Common myeloid progenitor, CD34-positive (primary cell): ENCODE results near the gene CARMIL1.
"Not testable (repeated sequence)": the region's sequence is repeated elsewhere in the genome, so short reads cannot be mapped to it uniquely, and the experiment has no call there.

Experiments used
- CTCF ChIA-PET: fragments of 350-600 bp; sonication (Branson Sonifier 250); formaldehyde crosslinking; loops from one replicate; lab custom pipeline; 2021; ENCODE audit warnings: antibody characterized with exemption; lab: Charles Lee
- POLR2A ChIA-PET: fragments of 350-600 bp; sonication (Branson Sonifier 250); formaldehyde crosslinking; loops from one replicate; lab custom pipeline; 2021; ENCODE audit warnings: antibody characterized with exemption; lab: Charles Lee
- DNase-seq, 3 donors: peaks; one replicate each; pipeline versions ENCODE4 v3.0.0 to v3.0.0-alpha.2; 2013
- H3K27ac ChIP-seq, 2 experiments: 1 replicate in 1 of 2; 2 replicates in 1 of 2; pipeline ENCODE4 v1.7.0; 2013; ENCODE audit warnings: inconsistent platforms in 2 of 2, low read length in 2 of 2, mild to moderate bottlenecking in 2 of 2, low read depth in 1 of 2, moderate library complexity in 1 of 2; ENCODE audit not compliant: severe bottlenecking in 2 of 2, insufficient read depth in 1 of 2, poor library complexity in 1 of 2
- H3K27me3 ChIP-seq, 5 experiments: replicated peaks in 2 of 5; 1 replicate in 3 of 5; 2 replicates in 2 of 5; pipeline versions ENCODE4 v1.6.1 to v1.7.0; 2013; ENCODE audit warnings: low read length in 4 of 5, mild to moderate bottlenecking in 2 of 5, moderate library complexity in 2 of 5, inconsistent platforms in 1 of 5; ENCODE audit not compliant: insufficient read depth in 5 of 5, control insufficient read depth in 4 of 5
- H3K36me3 ChIP-seq, 4 experiments: 1 replicate in 2 of 4; 2 replicates in 2 of 4; pipeline versions ENCODE4 v1.6.1 to v1.7.0; 2013; ENCODE audit warnings: low read length in 3 of 4, control low read depth in 1 of 4, mild to moderate bottlenecking in 1 of 4; ENCODE audit not compliant: control insufficient read depth in 4 of 4, insufficient read depth in 4 of 4
- H3K4me1 ChIP-seq, 4 experiments: 1 replicate in 3 of 4; 2 replicates in 1 of 4; pipeline versions ENCODE4 v1.6.1 to v1.7.1; 2013; ENCODE audit warnings: low read length in 3 of 4, mild to moderate bottlenecking in 3 of 4, control low read depth in 1 of 4, inconsistent platforms in 1 of 4, moderate library complexity in 1 of 4; ENCODE audit not compliant: control insufficient read depth in 4 of 4, insufficient read depth in 4 of 4; ENCODE audit errors: control extremely low read depth in 1 of 4
- H3K4me3 ChIP-seq, 7 experiments: 1 replicate in 4 of 7; 2 replicates in 3 of 7; pipeline versions ENCODE4 v1.5.1 to v1.7.0; 2013; ENCODE audit warnings: mild to moderate bottlenecking in 7 of 7, low read length in 6 of 7, moderate library complexity in 6 of 7, inconsistent platforms in 2 of 7, low read depth in 2 of 7, control low read depth in 1 of 7; ENCODE audit not compliant: insufficient read depth in 4 of 7, control insufficient read depth in 1 of 7; ENCODE audit errors: extremely low read depth in 1 of 7
- H3K9me3 ChIP-seq, 5 experiments: 1 replicate in 4 of 5; 2 replicates in 1 of 5; pipeline versions ENCODE4 v1.6.1 to v1.7.1; 2013; ENCODE audit warnings: low read length in 4 of 5, mild to moderate bottlenecking in 2 of 5, inconsistent platforms in 1 of 5, low read depth in 1 of 5, moderate library complexity in 1 of 5; ENCODE audit not compliant: control insufficient read depth in 4 of 5, insufficient read depth in 2 of 5; ENCODE audit errors: control extremely low read depth in 1 of 5
- WGBS: methylation state at CpG from one replicate; pipeline ENCODE4 v1.1.5; 2013; ENCODE audit not compliant: insufficient coverage; 5-methylcytosine and 5-hydroxymethylcytosine counted together

The CARMIL1 gene

GRCh38 chr6:25579902-25580495 lies 300.8 kb downstream of the CARMIL1 start:
- no peak overlapping the region for H3K27ac ChIP-seq
- no peaks in the 10 kb centered on the region for H3K27me3 ChIP-seq
- H3K4me3 ChIP-seq: no peak overlapping the region
- 100% methylated on average over 2 of the region's 4 CpGs for WGBS
- no peaks in the 10 kb centered on the region for H3K4me1 ChIP-seq
- H3K36me3 ChIP-seq: peaks cover 0 to 7% (median 1%) of the 10 kb centered on the region in 4 experiments
- POLR2A ChIA-PET: no interaction called here
- H3K9me3 ChIP-seq: no peaks in the 10 kb centered on the region
- CTCF ChIA-PET: interaction anchor here (0.8 to 1.3 kb wide), 2 partner anchors 16 to 27 kb away, joined by 3 to 4 read pairs; no protein-coding TSS in a partner anchor
- no peak for DNase-seq

GRCh38 chr6:25582101-25582500 lies 302.9 kb downstream of the CARMIL1 start:
- ChIA-PET POLR2A (no interaction called here), CTCF (interaction anchor here (1.7 kb wide), 1 partner anchor 19 kb away, joined by 5 read pairs; no protein-coding TSS in a partner anchor)
- WGBS: 94% methylated on average over 3 of the region's 4 CpGs
- Histone ChIP-seq H3K27ac (no peak overlapping the region), H3K4me1 (no peaks in the 10 kb centered on the region), H3K4me3 (no peak overlapping the region), H3K36me3 (peaks cover 0 to 8% (median 1%) of the 10 kb centered on the region in 4 experiments), H3K27me3 (no peaks in the 10 kb centered on the region), H3K9me3 (no peaks in the 10 kb centered on the region)
- no peak for DNase-seq

- no peaks in the 10 kb centered on the region for H3K27me3 ChIP-seq
- CTCF ChIA-PET: interaction anchor here (1.0 kb wide), 1 partner anchor 26 kb away, joined by 4 read pairs; no protein-coding TSS in a partner anchor
- H3K9me3 ChIP-seq: no peaks in the 10 kb centered on the region
- POLR2A ChIA-PET: no interaction called here
- no peak overlapping the region for H3K27ac ChIP-seq
- no peaks in the 10 kb centered on the region for H3K4me1 ChIP-seq
- H3K36me3 ChIP-seq: peaks cover 0 to 10% (median 3%) of the 10 kb centered on the region in 4 experiments
- no peak for DNase-seq
- H3K4me3 ChIP-seq: no peak overlapping the region
Measured at GRCh38 chr6:25583099-25583498, 303.9 kb downstream of the CARMIL1 start.

- DNase-seq: no peak
- Histone ChIP-seq H3K9me3 (no peaks in the 10 kb centered on the region), H3K27me3 (no peaks in the 10 kb centered on the region), H3K4me3 (no peak overlapping the region), H3K27ac (no peak overlapping the region), H3K4me1 (no peaks in the 10 kb centered on the region), H3K36me3 (peaks cover 0 to 16% (median 6%) of the 10 kb centered on the region in 4 experiments)
- ChIA-PET POLR2A (no interaction called here), CTCF (interaction anchor here (1.0 kb wide), 1 partner anchor 27 kb away, joined by 4 read pairs; no protein-coding TSS in a partner anchor)
- WGBS: no CpG with 5 or more reads among the region's 3 CpGs
Measured at GRCh38 chr6:25583906-25584305, 304.7 kb downstream of the CARMIL1 start.

- H3K4me1 ChIP-seq: no peaks in the 10 kb centered on the region
- no peak for DNase-seq
- no peaks in the 10 kb centered on the region for H3K9me3 ChIP-seq
- CTCF ChIA-PET: no interaction called here
- H3K27ac ChIP-seq: no peak overlapping the region
- H3K27me3 ChIP-seq: no peaks in the 10 kb centered on the region
- H3K4me3 ChIP-seq: no peak overlapping the region
- no CpG with 5 or more reads among the region's 4 CpGs for WGBS
- H3K36me3 ChIP-seq: peaks cover 0 to 19% (median 6%) of the 10 kb centered on the region in 4 experiments
- POLR2A ChIA-PET: no interaction called here
Measured at GRCh38 chr6:25585225-25585624, 306.1 kb downstream of the CARMIL1 start.

- H3K4me1 ChIP-seq, H3K4me3 ChIP-seq, DNase-seq, CTCF ChIA-PET, H3K27me3 ChIP-seq, H3K9me3 ChIP-seq, POLR2A ChIA-PET, H3K27ac ChIP-seq: not testable (repeated sequence)
- peaks cover 0 to 19% (median 7%) of the 10 kb centered on the region in 4 experiments for H3K36me3 ChIP-seq
- WGBS: 100% methylated on average over 3 of the region's 30 CpGs
Measured at GRCh38 chr6:25586119-25586518, 306.9 kb downstream of the CARMIL1 start.

GRCh38 chr6:25586927-25587326 lies 307.8 kb downstream of the CARMIL1 start:
- POLR2A ChIA-PET: no interaction called here
- CTCF ChIA-PET: interaction anchor here (2.1 kb wide), 1 partner anchor 15 kb away, joined by 6 read pairs; no protein-coding TSS in a partner anchor
- H3K36me3 ChIP-seq: peaks cover 0 to 16% (median 7%) of the 10 kb centered on the region in 4 experiments
- H3K4me3 ChIP-seq: no peak overlapping the region
- H3K9me3 ChIP-seq: no peaks in the 10 kb centered on the region
- no peaks in the 10 kb centered on the region for H3K27me3 ChIP-seq
- DNase-seq: no peak
- no CpG with 5 or more reads among the region's 3 CpGs for WGBS
- H3K27ac ChIP-seq: no peak overlapping the region
- no peaks in the 10 kb centered on the region for H3K4me1 ChIP-seq
